ENCODE measurements around the gene SLC28A3.

Gene SLC28A3

GRCh38 chr9:84339962-84340361 is 596 bp downstream of the SLC28A3 start:
- no peak for DNase-seq (ENCODE audit: low spot score)

- DNase-seq (ENCODE audit: low spot score), result no peak
These were observed 1.1 kb downstream of the SLC28A3 start for GRCh38 chr9:84339503-84339902.

GRCh38 chr9:84338792-84339191 is 1.8 kb downstream of the SLC28A3 start:
- DNase-seq (ENCODE audit: low spot score), result no peak

- DNase-seq (ENCODE audit: low spot score), result no peak
These were observed 3.3 kb downstream of the SLC28A3 start for GRCh38 chr9:84337252-84337651.

DNA sequence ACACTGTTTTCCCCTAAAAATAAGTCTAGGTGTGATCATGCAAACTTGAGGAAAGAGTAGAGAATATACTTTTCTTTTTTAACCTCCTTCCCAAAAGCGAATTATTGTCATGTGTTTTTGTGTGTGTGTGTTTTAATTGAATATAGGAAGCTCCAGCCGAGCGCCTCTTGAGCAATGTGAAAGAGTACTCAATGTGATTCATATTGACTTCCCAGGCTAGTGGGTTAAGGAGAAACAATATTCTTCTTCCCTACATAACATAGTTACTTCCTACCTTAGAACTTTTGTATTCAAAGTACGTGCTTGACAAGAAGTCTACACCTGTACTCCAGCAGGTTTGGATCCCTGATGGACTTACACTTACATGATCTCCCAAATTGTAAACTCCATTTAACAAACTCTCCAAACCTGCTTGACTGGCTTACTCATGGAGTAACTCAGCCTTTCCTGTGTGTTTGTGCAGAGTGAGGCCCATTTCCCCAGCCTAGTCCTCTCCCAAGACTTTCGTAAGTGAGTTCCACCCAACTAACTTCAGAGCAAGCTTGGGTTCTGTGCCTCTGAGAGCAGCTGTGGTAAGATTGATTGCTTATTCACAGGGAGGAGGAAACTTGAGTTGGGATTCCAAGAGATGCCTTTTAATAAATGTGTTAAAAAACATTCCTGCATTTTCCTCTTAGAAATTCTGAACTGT is 9.3 kb downstream of the SLC28A3 start:
- no peak for DNase-seq (ENCODE audit: low spot score)

DNA sequence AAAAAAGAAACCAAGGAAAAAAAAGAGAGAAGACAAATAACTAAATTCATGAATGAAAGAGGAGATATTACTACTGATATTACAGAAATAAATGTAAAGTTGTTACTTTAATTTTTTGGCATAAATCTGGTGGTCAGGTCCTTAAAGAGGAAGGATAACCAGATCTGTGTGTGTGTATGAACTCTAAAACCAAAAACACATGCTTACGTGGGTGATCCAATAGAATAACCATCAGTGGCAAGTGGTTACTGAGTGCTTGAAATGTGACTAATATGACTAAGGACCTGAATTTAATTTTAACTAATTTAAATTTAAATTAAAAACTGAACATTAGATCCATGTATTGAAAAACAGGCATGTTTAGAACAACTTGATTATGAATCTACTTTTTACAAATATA is 10.3 kb downstream of the SLC28A3 start:
- no peak for DNase-seq (ENCODE audit: low spot score)

DNA sequence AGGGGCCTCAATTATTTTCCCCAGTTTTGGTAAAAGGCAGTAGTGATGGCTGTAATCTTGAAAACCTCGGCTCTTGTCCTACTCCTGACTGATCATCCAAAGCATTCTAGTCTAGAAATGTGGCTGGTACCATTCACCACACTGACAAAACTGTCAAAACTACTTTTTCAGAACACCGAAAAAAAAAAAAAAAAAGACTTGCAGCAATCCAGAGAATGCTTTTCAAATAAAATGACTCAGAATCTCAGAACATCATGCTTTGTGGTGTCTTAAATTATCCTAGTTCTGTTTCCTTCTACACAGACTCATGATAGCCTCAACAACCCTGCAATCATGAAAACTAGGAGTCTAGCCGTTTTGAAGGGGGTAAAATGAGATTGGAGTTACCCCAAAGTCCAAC is 13.4 kb downstream of the SLC28A3 start:
- no peak for DNase-seq (ENCODE audit: low spot score)

- DNase-seq (ENCODE audit: low spot score), result no peak
These were observed 15.1 kb downstream of the SLC28A3 start for GRCh38 chr9:84325347-84325973.

DNA sequence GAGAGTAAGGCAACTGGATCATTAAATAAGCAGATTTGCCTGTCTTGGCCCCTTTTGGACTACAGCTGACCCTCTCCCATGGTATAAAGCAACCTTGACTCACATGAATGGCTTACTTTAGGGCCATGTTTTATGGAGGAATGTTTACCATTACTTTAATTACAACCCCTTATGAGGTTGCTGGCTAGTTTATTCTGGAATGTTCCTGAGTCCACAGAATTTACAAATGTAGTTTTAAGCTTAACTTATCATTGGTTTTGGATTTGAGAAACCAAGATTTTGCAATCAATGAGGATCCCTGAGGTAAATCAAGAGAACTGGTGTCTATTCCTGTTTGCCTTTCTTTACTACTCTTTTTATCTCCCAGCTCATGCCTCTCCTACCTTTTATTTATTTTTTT is 15.7 kb downstream of the SLC28A3 start:
- no peak for DNase-seq (ENCODE audit: low spot score)

DNA sequence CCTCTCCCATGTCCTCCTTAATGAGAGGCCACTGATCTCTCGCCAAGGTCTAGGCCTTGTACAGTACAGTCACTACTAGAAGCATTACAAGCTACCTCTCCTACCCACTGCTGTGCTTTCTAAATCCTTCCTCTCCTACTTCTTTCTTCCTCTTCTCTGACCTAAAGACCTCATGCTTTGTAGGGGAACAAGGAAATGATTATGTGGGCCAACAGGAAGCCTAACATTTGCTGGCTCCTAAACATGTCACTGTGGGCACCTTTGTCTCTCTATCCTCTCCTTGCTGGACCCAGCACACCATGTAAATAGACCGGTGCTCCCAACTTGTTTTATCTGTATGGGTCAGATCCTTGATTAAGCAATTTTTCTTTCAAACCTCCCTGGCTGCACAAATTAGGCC is 16.7 kb downstream of the SLC28A3 start:
- DNase-seq (ENCODE audit: low spot score), result no peak

DNA sequence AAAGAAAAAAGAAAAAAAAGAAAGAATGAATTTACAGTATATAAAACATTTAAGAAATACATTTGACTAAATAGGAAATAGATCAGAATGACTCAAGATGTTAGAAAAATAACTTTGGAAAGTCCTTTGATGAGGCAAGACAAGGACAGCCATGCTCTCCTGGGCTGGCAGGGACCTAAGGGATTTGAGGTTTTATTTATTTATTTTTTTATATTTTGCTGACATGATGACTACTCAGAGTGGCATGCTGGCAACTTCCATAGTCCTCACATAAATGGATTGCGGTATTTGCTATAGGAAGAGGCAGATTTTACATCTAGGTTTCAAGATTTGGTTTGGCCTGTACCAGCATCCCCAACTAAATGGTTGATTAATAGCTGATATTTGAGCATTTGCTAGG is 17.7 kb downstream of the SLC28A3 start:
- no peak for DNase-seq (ENCODE audit: low spot score)

DNA sequence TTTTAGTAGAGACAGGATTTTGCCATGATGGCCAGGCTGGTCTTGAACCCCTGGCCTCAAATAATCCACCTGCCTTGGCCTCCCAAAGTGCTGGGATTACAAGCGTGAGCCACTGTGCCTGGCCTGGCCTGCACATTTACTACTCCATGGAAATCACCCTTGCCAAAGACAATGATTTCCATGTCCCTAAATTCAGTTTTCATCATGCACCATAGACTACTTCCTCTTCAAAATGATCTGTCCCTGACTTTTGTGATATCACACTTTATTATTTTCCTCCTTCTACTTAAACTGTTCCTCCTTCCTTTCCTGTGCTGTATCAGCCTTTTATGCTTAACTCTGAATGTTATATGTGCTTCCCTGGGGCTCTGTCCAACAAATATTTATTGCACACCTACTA is 20.3 kb downstream of the SLC28A3 start:
- DNase-seq (ENCODE audit: low spot score), result no peak

DNA sequence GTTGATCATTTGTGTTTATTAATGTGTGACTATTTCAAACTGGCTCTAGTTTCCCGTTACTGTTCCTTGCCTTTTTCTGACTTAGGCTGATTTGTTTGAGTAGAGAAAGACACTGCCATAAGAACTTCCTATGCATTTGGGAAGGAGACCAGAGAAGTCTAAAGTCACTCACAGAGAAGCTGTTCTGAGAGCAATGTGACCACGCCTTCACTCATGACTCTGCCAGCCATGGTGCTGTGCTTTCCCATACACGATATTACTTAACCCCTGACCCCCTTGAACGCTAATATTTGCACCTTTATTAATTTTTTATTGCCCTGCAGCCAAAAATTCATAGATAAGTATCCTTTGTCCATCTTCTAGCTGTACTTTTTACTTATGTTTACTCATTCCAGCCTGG is 20.9 kb downstream of the SLC28A3 start:
- no peak for DNase-seq (ENCODE audit: low spot score)

DNA sequence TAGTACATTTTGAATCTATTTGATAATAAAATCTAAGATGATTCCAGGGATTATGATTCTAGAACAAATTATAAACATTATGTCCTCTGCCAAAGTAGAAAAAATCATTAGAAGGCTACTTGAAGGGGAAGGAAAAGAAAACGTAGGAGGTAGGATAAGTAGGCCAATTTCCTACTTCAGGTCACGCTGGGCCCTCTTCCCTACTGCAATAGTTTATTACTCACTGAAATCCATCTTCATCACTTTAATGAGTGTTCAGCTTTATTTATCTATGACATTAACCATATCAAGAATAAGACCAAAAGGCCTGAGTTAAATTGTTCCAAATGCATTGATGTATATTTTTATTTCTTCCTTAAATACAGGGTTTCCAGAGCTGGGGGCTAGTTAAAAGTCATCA is 21.6 kb downstream of the SLC28A3 start:
- no peak for DNase-seq (ENCODE audit: low spot score)

- DNase-seq (ENCODE audit: low spot score), result no peak
These were observed 23.0 kb downstream of the SLC28A3 start for GRCh38 chr9:84317563-84317962.

DNA sequence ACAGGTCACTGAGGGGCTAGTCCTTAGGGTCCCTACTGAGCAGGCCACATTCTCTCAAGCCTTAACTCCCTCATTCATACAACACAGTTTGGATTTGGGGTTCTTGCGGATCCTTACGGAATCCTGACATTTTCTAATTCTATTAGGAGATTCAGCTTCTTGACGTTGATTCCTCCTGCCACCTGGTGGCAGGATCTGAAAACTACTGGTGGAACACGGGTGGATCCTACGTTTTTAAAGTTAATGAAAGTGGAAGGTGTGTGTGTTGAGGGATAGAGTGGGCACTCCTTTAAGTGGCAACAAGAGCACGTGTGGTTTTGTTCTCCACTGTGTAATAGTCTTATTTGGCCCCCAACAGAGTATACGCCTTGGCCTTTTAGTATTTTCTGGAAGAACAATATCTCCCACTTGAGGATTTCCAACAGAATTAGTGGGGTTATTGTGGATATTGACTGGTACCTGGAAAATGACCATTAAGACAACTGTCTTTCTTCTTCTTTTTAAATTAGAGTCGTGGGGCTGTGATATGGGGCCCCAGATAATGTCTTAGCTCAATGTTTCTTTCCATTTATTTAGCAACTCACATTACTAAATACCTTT is 25.2 kb downstream of the SLC28A3 start:
- DNase-seq (ENCODE audit: low spot score), result peak; percentile 41

DNA sequence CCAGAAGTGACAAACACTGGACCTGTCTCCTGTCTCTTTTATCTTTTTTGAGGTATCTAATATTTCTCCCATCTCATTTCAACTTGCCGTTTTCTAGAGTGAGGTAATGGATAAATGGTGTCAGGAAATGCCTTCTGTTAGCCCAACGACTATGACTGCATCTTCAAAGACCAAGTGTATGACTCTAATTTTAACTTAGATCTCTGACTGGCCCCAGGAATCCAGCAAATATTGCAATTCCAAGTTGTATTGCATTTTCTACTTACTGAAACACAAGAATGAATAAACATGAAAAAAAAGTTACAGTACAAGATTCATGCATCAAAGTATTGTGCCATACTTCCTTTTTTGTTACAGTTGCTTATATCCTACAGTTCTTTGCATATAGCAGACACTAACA is 26.3 kb downstream of the SLC28A3 start:
- DNase-seq (ENCODE audit: low spot score), result no peak

DNA sequence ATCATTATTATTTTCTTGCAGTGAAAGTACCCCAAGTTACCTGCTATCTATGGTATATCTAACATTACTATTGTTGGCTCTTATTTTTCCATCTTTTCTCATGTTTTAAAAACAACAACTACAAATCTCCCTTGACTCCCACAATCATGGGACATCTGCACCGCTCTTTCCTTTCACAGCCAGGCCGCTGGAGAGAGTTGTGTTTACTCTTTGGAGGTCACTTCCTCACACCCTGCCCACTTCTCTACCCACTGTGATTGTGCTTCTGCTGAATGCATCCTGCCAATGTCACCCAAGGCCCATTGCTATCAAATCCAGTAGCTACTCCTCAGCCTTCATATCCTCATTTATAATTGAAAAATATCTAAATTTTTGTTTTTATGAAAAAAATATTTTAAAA is 29.7 kb downstream of the SLC28A3 start:
- DNase-seq (ENCODE audit: low spot score), result no peak

DNA sequence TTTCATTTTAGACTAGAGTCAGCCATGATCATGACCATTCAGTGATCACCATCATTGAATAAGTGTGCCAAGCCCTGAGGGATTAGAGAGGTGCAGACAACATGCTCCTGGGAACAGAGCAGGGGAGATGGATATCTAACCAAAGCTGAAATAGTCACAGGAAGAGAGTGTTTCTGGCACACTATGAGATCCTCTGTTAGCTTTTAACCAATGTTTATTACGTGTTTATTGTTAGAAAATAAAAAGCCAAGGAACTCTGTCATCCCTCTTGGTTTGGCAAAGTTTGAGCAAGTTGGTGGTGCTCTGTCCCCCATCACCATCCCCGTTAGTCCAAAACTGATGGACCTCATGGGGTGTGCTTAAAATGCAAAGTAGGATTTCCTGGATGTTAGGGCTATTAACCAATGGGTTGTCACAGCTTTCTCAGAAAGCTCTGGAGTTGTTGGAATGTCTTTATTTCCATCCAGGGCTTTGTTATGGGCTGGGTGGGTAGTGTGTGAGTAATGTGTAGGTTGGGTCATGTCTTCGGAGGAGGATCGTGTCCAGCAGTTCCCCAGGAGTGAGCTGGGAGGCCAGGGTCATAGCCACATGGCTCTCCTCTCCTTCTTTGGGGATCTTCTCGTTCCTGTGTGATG is 34.9 kb downstream of the SLC28A3 start:
- no peak for DNase-seq (ENCODE audit: low spot score)

GRCh38 chr9:84304166-84304565 is 36.4 kb downstream of the SLC28A3 start:
- DNase-seq (ENCODE audit: low spot score), result no peak

- DNase-seq (ENCODE audit: low spot score), result no peak
These were observed 37.5 kb downstream of the SLC28A3 start for GRCh38 chr9:84303061-84303460.

DNA sequence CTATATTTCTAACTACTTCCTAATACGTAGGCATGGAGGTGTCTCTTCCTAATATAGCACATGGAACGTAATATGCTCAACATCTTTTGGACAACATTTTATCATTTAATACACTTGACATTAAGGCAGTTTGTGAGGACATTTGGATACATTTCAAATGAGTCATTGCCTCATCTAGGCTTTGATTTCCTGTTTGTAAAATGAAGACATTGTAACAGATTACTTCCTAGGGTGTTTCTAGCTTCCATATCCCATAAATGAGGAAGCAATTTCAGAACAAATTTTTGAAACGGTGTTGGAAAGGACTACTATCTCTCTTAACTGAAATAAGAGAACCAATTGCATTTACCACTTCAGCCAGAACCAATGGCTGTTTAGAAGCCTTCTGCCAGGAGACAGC is 38.7 kb downstream of the SLC28A3 start:
- no peak for DNase-seq (ENCODE audit: low spot score)

- no peak for DNase-seq (ENCODE audit: low spot score)
These were observed 40.3 kb downstream of the SLC28A3 start for GRCh38 chr9:84300271-84300670.
